OCI-LY1 (cell line): ENCODE measurements around the gene CPT1B.

Experiments used
- H2AFZ ChIP-seq: fragments of 200-600 bp; sonication (generic), shearing (Covaris generic); 2 replicates; pipeline ENCODE4 v1.6.0; 2014; ENCODE audit warnings: antibody characterized with exemption, mild to moderate bottlenecking, low read length
- H3F3A ChIP-seq: fragments of 200-600 bp; sonication (generic), shearing (Covaris generic); 2 replicates; pipeline ENCODE4 v1.6.0; 2014; ENCODE audit warnings: mild to moderate bottlenecking, antibody characterized with exemption, low read length, moderate library complexity; ENCODE audit not compliant: insufficient read depth
- H3K27ac ChIP-seq: fragments of 200-600 bp; sonication (generic); 2 replicates; pipeline ENCODE4 v1.5.1; 2014; ENCODE audit warnings: low read length, mixed run types, mild to moderate bottlenecking, low read depth; ENCODE audit not compliant: poor library complexity, severe bottlenecking
- H3K27me3 ChIP-seq: fragments of 200-600 bp; sonication (generic); 2 replicates; pipeline ENCODE4 v1.6.0; 2014; ENCODE audit warnings: antibody characterized with exemption, mild to moderate bottlenecking, low read length, moderate library complexity; ENCODE audit not compliant: insufficient read depth
- H3K36me3 ChIP-seq: fragments of 200-600 bp; sonication (generic); 2 replicates; pipeline ENCODE4 v1.6.1; 2014; ENCODE audit warnings: mild to moderate bottlenecking, antibody characterized with exemption, low read length, moderate library complexity, mixed read lengths; ENCODE audit not compliant: insufficient read depth
- H3K4me1 ChIP-seq: fragments of 200-600 bp; sonication (generic); 2 replicates; pipeline ENCODE4 v1.5.1; 2014; ENCODE audit warnings: mild to moderate bottlenecking, low read length, moderate library complexity; ENCODE audit not compliant: insufficient read depth, severe bottlenecking
- H3K4me2 ChIP-seq: fragments of 200-600 bp; sonication (generic), shearing (Covaris generic); 2 replicates; pipeline ENCODE4 v1.6.1; 2014; ENCODE audit warnings: low read length
- H3K4me3 ChIP-seq: fragments of 200-600 bp; sonication (generic); 2 replicates; pipeline ENCODE4 v1.5.1; 2014; ENCODE audit warnings: low read length, low read depth, mild to moderate bottlenecking, mixed read lengths; ENCODE audit not compliant: poor library complexity, severe bottlenecking
- H3K79me2 ChIP-seq: fragments of 200-600 bp; shearing (Covaris generic); 2 replicates; pipeline ENCODE4 v1.6.1; 2016; ENCODE audit warnings: mixed run types, low read length, mixed read lengths; ENCODE audit not compliant: insufficient read depth
- H3K9ac ChIP-seq: fragments of 200-600 bp; sonication (generic), shearing (Covaris generic); 2 replicates; pipeline ENCODE4 v1.6.1; 2014; ENCODE audit warnings: mild to moderate bottlenecking, low read length, mixed read lengths
- H3K9me2 ChIP-seq: fragments of 200-600 bp; sonication (generic), shearing (Covaris generic); 2 replicates; pipeline ENCODE4 v1.6.1; 2014; ENCODE audit warnings: low read depth, mild to moderate bottlenecking, low read length, mixed read lengths
- H3K9me3 ChIP-seq: fragments of 200-600 bp; shearing (Covaris generic); 2 replicates; pipeline ENCODE4 v1.6.1; 2014; ENCODE audit warnings: low read length, mixed read lengths
- H4K20me1 ChIP-seq: fragments of 200-600 bp; sonication (generic), shearing (Covaris generic); 2 replicates; pipeline ENCODE4 v1.6.0; 2016; ENCODE audit warnings: mild to moderate bottlenecking, low read length; ENCODE audit not compliant: insufficient read depth
- EZH2 ChIP-seq: fragments of 200-600 bp; sonication (generic), shearing (Covaris generic); IDR thresholded peaks from 2 replicates; pipeline ENCODE4 v1.8.0; 2017; ENCODE audit warnings: borderline replicate concordance, mixed run types, mild to moderate bottlenecking, antibody characterized with exemption, low read length, moderate library complexity, mixed read lengths
- TF ChIP-seq, protein P1 (sequence below): fragments of 200-600 bp; sonication (generic), shearing (Covaris generic); IDR thresholded peaks from 2 replicates; pipeline ENCODE4 v1.5.1; 2017; ENCODE audit warnings: mild to moderate bottlenecking, antibody characterized with exemption, low read length, moderate library complexity, mixed read lengths

The CPT1B gene

DNA sequence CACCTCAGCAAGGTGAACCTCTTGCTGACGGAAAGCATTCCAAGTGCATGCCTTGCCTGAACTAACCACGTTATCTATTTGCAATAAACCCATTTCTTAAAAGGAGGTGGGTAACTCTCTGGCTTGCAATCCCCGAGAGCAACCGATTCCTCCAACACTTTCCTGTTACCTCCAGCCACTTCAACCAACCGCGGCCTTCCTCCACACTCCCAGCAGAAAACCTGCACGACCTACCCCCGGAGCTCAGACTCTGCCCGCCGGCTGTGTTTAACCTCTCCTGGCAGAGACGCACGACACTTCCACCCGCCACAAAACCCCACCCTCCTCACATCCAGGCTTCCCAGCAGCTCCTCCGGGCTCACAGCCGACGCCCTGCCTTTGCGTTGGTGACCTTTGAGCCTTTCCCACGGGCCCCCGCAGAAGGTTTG is 53.5 kb downstream of the CPT1B start:
- H3K36me3 ChIP-seq: peaks cover 49% of the 10 kb centered on the region

DNA sequence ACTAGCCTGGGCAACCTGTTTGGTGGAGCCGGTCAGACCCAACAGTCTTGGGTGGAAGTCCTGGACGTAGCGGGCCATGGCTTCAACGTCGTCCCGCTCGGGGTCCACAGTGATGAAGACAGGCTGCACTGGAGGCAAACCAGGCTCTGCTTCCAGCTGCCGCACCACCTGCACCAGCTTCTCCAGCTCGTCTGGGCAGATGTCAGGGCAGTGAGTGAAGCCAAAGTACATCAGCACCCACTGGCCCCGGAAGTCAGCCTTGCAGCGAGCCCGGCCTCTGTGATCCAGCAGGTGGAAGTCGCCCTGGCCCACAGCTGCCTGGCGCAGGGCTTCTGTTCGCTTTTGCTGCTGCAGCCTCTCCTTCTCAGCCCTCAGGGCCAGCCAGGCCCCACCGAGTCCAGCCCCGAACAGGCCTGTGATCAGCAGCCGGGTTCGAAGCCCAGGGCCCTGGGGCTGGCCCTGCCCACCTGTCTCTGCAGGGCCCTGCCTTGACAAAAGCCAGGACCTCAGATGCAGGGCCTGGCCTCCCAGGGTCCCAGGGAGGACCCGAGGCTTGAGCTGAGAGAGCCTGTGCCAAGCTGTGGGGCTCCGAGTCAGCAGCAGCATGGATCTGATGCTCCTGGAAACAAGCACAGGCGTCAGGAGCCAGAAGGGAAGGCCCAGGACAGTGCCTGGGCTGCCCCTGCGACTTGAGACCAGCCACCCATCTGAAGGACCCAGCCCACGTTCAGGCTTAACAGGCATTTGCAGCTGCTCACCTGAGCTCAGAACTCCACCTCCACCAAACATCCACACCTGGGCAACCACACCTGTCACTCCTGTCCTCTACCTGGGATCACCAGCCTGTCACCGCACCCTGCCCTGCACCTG is 54.2 kb downstream of the CPT1B start:
- no peaks in the 10 kb centered on the region for H3K9me2 ChIP-seq
- H3F3A ChIP-seq: peaks cover 4% of the 10 kb centered on the region; the same call in 1 of the 2 replicates
- peak overlapping the region; percentile 68 for H3K4me3 ChIP-seq
- no peaks in the 10 kb centered on the region for H3K79me2 ChIP-seq
- no peaks in the 10 kb centered on the region for H4K20me1 ChIP-seq
- no peak overlapping the region for H2AFZ ChIP-seq
- peak overlapping the region; percentile 63 for H3K27ac ChIP-seq
- no peaks in the 10 kb centered on the region for H3K27me3 ChIP-seq
- peak overlapping the region; percentile 84 for H3K9ac ChIP-seq
- H3K4me1 ChIP-seq: peaks cover 29% of the 10 kb centered on the region
- peaks cover 56% of the 10 kb centered on the region for H3K36me3 ChIP-seq
- H3K4me2 ChIP-seq: peak overlapping the region; percentile 91
- no peak for TF ChIP-seq EZH2
- TF ChIP-seq, protein P1, sequence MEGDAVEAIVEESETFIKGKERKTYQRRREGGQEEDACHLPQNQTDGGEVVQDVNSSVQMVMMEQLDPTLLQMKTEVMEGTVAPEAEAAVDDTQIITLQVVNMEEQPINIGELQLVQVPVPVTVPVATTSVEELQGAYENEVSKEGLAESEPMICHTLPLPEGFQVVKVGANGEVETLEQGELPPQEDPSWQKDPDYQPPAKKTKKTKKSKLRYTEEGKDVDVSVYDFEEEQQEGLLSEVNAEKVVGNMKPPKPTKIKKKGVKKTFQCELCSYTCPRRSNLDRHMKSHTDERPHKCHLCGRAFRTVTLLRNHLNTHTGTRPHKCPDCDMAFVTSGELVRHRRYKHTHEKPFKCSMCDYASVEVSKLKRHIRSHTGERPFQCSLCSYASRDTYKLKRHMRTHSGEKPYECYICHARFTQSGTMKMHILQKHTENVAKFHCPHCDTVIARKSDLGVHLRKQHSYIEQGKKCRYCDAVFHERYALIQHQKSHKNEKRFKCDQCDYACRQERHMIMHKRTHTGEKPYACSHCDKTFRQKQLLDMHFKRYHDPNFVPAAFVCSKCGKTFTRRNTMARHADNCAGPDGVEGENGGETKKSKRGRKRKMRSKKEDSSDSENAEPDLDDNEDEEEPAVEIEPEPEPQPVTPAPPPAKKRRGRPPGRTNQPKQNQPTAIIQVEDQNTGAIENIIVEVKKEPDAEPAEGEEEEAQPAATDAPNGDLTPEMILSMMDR: no peak
- H3K9me3 ChIP-seq: no peaks in the 10 kb centered on the region

More for the DNA sequence above, 53.5 kb downstream of the CPT1B start:
- Histone ChIP-seq H3K9me2 (no peaks in the 10 kb centered on the region), H3K4me3 (peak overlapping the region; percentile 68), H3F3A (peaks cover 4% of the 10 kb centered on the region; the same call in 1 of the 2 replicates), H3K27ac (peak overlapping the region; percentile 63), H3K4me1 (peaks cover 35% of the 10 kb centered on the region), H3K9me3 (no peaks in the 10 kb centered on the region), H3K4me2 (peak overlapping the region; percentile 91), H2AFZ (no peak overlapping the region), H3K9ac (peak overlapping the region; percentile 84), H3K27me3 (no peaks in the 10 kb centered on the region), H4K20me1 (no peaks in the 10 kb centered on the region), H3K79me2 (no peaks in the 10 kb centered on the region)
- TF ChIP-seq EZH2: no peak
- TF ChIP-seq, protein P1: no peak

DNA sequence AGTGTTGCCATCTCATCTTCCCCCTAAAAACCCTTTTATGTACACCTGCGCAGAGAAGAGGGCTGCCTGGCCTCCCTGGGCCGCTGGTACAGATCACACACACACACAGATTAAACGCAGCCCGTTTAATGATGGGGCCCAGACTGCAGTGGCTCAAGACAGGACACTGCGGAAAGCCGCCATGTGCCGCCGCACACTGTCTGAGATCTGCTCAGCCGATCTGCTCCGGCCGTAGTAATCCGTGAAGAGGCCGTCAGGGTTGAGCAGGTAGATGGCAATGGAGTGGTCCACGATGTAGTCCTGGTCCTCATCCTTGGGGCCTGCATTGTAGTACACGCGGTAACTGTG is 54.8 kb downstream of the CPT1B start:
- H3K9me3 ChIP-seq: no peaks in the 10 kb centered on the region
- H3K27ac ChIP-seq: peak overlapping the region; percentile 63
- no peaks in the 10 kb centered on the region for H4K20me1 ChIP-seq
- no peaks in the 10 kb centered on the region for H3K79me2 ChIP-seq
- no peaks in the 10 kb centered on the region for H3K9me2 ChIP-seq
- no peaks in the 10 kb centered on the region for H3K27me3 ChIP-seq
- H3K4me3 ChIP-seq: no peak overlapping the region
- H3F3A ChIP-seq: peaks cover under 1% of the 10 kb centered on the region; the same call in 1 of the 2 replicates
- TF ChIP-seq, protein P1: no peak
- no peak for TF ChIP-seq EZH2
- peaks cover 29% of the 10 kb centered on the region for H3K4me1 ChIP-seq
- peaks cover 62% of the 10 kb centered on the region for H3K36me3 ChIP-seq
- H3K4me2 ChIP-seq: no peak overlapping the region
- H3K9ac ChIP-seq: no peak overlapping the region; the same call in 1 of the 2 replicates
- H2AFZ ChIP-seq: no peak overlapping the region
